Effector memory CD4-positive, alpha-beta T cell (primary cell): ENCODE measurements around the gene PGBD1.

Source experiments
- DNase-seq, 3 donors: peaks; one replicate each; pipeline ENCODE4 v3.0.0-alpha.2; 2020
- H3K27ac ChIP-seq: 2 replicates; pipeline ENCODE4 v1.7.0; 2013; ENCODE audit warnings: mild to moderate bottlenecking, low read length, moderate library complexity; ENCODE audit not compliant: insufficient read depth, poor library complexity, severe bottlenecking
- H3K27me3 ChIP-seq: replicated peaks from 2 replicates; pipeline ENCODE4 v1.7.0; 2013; ENCODE audit warnings: mild to moderate bottlenecking, low read length; ENCODE audit not compliant: insufficient read depth, control insufficient read depth, poor library complexity, severe bottlenecking
- H3K36me3 ChIP-seq: 2 replicates; pipeline ENCODE4 v1.7.0; 2013; ENCODE audit warnings: mild to moderate bottlenecking, low read length, moderate library complexity; ENCODE audit not compliant: control insufficient read depth, insufficient read depth
- H3K4me1 ChIP-seq: 2 replicates; pipeline ENCODE4 v1.7.0; 2013; ENCODE audit warnings: low read length, mild to moderate bottlenecking; ENCODE audit not compliant: control insufficient read depth, insufficient read depth, poor library complexity, severe bottlenecking
- H3K4me3 ChIP-seq: 2 replicates; pipeline ENCODE4 v1.7.0; 2013; ENCODE audit warnings: low read length, low read depth, mild to moderate bottlenecking; ENCODE audit not compliant: insufficient read depth, poor library complexity, severe bottlenecking
- H3K9me3 ChIP-seq: 2 replicates; pipeline ENCODE4 v1.7.0; 2013; ENCODE audit warnings: mild to moderate bottlenecking, low read length, moderate library complexity; ENCODE audit not compliant: control insufficient read depth

The PGBD1 gene

GRCh38 chr6:28345201-28345600 is 63.8 kb downstream of the PGBD1 start:
- Histone ChIP-seq H3K4me1 (peaks cover under 1% of the 10 kb centered on the region), H3K36me3 (no peaks in the 10 kb centered on the region), H3K27ac (no peak overlapping the region), H3K27me3 (no peaks in the 10 kb centered on the region), H3K4me3 (no peak overlapping the region), H3K9me3 (no peaks in the 10 kb centered on the region)
- DNase-seq, result no peak

GRCh38 chr6:28347119-28347518 is 65.7 kb downstream of the PGBD1 start:
- Histone ChIP-seq H3K36me3 (no peaks in the 10 kb centered on the region), H3K27me3 (no peaks in the 10 kb centered on the region)

GRCh38 chr6:28349344-28349891 is 68.0 kb downstream of the PGBD1 start:
- no peaks in the 10 kb centered on the region for H3K27me3 ChIP-seq
- peaks cover 3% of the 10 kb centered on the region for H3K4me1 ChIP-seq
- DNase-seq, result no peak
- H3K9me3 ChIP-seq, result no peaks in the 10 kb centered on the region
- peak overlapping the region; percentile 74 for H3K4me3 ChIP-seq
- no peak overlapping the region for H3K27ac ChIP-seq
- no peaks in the 10 kb centered on the region for H3K36me3 ChIP-seq

More at GRCh38 chr6:28347119-28347518, 65.7 kb downstream of the PGBD1 start:
- H3K27ac ChIP-seq, result no peak overlapping the region
- DNase-seq, result no peak
- no peaks in the 10 kb centered on the region for H3K9me3 ChIP-seq
- no peak overlapping the region for H3K4me3 ChIP-seq
- peaks cover 3% of the 10 kb centered on the region for H3K4me1 ChIP-seq

GRCh38 chr6:28349892-28350737 is 68.7 kb downstream of the PGBD1 start, which contains the start of gene ZKSCAN3:
TSS of gene ZKSCAN3 (plus strand) at chr6:28349947. CDS start at chr6:28359587, 9,640 bp downstream.
- Histone ChIP-seq H3K27ac (peak within 1 kb of the TSS; percentile 47), H3K4me3 (peak within 1 kb of the TSS; percentile 74), H3K27me3 (no peaks in the 10 kb centered on the region), H3K36me3 (no peaks in the 10 kb centered on the region), H3K9me3 (no peaks in the 10 kb centered on the region), H3K4me1 (peaks cover 3% of the 10 kb centered on the region)
- DNase-seq, result peak; percentile 60 to 67 (median 63)

GRCh38 chr6:28351087-28351486 is 69.7 kb downstream of the PGBD1 start:
- Histone ChIP-seq H3K27ac (no peak overlapping the region), H3K9me3 (no peaks in the 10 kb centered on the region), H3K4me3 (no peak overlapping the region), H3K4me1 (peaks cover 3% of the 10 kb centered on the region), H3K36me3 (no peaks in the 10 kb centered on the region), H3K27me3 (no peaks in the 10 kb centered on the region)
- no peak for DNase-seq

GRCh38 chr6:28351493-28351925 is 70.1 kb downstream of the PGBD1 start:
- no peaks in the 10 kb centered on the region for H3K27me3 ChIP-seq

More at GRCh38 chr6:28351493-28351925, 70.1 kb downstream of the PGBD1 start:
- no peaks in the 10 kb centered on the region for H3K36me3 ChIP-seq
- H3K4me1 ChIP-seq, result peaks cover 3% of the 10 kb centered on the region
- no peak for DNase-seq
- no peak overlapping the region for H3K27ac ChIP-seq
- no peaks in the 10 kb centered on the region for H3K9me3 ChIP-seq
- no peak overlapping the region for H3K4me3 ChIP-seq
